ENCODE data around the gene TNS1.

Gene TNS1

GRCh38 chr2:217753460-217754200 lies 249.2 kb downstream of the TNS1 start:
- no peak for DNase-seq

DNA sequence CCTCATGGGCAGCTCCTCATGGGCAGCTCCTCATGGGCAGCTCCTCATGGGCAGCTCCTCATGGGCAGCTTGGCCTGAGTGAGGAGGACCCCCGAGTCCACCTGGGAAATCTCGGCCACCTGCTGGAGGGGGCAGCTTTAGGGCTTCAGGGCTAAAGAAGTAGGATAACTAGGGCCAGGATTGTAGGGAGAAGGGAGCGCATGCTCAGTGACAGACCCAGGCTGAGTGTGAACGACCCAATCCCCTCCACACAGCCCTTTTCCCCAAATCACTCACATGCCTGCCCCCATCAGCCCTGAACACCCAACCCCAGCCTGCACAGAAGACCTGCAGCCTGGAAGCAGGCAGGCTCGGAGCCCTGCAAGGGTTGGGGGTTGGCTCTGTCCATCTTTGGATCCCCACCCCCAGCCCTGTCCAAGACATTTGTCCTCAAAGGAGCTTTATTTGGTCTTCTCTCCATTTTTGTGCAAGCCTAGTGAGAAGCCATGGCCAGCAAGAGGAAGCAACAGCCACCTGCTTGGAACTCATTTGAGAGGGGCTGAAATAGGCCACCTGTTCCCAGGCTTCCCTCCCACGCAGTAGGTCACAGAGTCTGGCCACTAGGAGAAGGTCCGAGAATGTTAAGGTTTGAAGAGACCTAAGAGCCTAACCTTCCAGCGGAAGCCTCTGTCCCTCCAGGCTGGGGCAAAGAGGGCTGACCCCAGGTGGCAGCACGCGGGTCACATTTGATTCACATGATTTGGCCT lies 249.9 kb downstream of the TNS1 start:
- no peak for DNase-seq

DNA sequence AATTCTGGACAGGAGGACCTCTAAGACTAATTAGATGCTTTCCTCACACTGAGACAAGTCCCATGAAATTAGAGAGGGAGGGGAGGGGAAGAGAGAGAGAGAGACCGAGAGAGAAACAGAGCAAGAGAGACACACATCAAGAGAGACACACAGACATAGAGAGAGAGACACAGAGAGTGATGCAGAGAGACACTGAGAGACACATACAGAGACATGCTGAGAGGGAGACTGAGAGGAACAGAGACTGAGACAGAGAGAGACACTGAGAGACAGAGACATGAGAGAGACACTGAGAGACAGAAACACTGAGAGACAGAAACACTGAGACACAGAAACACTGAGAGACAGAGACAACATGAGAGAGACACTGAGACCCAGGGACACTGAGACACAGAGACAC lies 250.8 kb downstream of the TNS1 start:
- DNase-seq, result no peak

- no peak for DNase-seq
These were observed 251.6 kb downstream of the TNS1 start for GRCh38 chr2:217751192-217751591.
